ENCODE data around the gene MALRD1.

DNA sequence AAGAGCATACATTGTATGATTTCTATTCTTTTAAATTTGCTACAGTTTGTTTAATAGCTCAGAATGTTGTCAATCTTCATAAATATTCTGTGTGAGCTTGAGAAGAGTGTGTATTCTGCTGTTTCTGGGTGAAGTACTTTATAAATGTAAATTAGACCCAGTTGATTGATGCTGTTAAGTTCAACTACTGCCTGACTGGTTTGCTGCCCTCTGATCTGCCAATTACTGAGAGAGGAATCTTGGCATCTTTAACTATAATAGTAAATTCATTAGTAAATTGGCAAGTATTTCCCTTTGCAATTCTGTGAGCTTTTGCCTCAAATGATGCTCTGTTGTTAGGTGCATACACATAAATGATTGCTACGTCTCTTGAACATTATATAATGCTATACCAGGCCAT is 512.6 kb downstream of the MALRD1 start:
- TF ChIP-seq EP300 (IDR thresholded peaks at IDR 0.05; ENCODE audit: low read depth) (no peak), POLR2A (IDR thresholded peaks at IDR 0.05) (no peak), POLR2AphosphoS5 (IDR thresholded peaks at IDR 0.05) (no peak)
- TF ChIP-seq, protein P1, sequence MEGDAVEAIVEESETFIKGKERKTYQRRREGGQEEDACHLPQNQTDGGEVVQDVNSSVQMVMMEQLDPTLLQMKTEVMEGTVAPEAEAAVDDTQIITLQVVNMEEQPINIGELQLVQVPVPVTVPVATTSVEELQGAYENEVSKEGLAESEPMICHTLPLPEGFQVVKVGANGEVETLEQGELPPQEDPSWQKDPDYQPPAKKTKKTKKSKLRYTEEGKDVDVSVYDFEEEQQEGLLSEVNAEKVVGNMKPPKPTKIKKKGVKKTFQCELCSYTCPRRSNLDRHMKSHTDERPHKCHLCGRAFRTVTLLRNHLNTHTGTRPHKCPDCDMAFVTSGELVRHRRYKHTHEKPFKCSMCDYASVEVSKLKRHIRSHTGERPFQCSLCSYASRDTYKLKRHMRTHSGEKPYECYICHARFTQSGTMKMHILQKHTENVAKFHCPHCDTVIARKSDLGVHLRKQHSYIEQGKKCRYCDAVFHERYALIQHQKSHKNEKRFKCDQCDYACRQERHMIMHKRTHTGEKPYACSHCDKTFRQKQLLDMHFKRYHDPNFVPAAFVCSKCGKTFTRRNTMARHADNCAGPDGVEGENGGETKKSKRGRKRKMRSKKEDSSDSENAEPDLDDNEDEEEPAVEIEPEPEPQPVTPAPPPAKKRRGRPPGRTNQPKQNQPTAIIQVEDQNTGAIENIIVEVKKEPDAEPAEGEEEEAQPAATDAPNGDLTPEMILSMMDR (IDR thresholded peaks at IDR 0.05) = no peak
